Measurements from ENCODE around the gene DCUN1D3.

- no peak for TF ChIP-seq RNF2 (IDR thresholded peaks at IDR 0.05; ENCODE audit: borderline replicate concordance, low read depth)
- no peak for TF ChIP-seq POLR2A (IDR thresholded peaks at IDR 0.05; ENCODE audit: low read length)
- TF ChIP-seq NPAS2 (CRISPR knock-in tag; IDR thresholded peaks at IDR 0.05; ENCODE audit: borderline replicate concordance) = no peak
- no peak for TF ChIP-seq CTCF (IDR thresholded peaks at IDR 0.05)
- no peak for TF ChIP-seq EP300 (IDR thresholded peaks at IDR 0.05)
- TF ChIP-seq RAD21 (conservative IDR thresholded peaks at IDR 0.05 in 1 of 2, IDR thresholded peaks at IDR 0.05 in 1 of 2) = no peak
- TF ChIP-seq CBX2 (IDR thresholded peaks at IDR 0.05; ENCODE audit: borderline replicate concordance, low read depth) = no peak
- no peak for TF ChIP-seq KDM5A (IDR thresholded peaks at IDR 0.05)
- TF ChIP-seq, protein P1, sequence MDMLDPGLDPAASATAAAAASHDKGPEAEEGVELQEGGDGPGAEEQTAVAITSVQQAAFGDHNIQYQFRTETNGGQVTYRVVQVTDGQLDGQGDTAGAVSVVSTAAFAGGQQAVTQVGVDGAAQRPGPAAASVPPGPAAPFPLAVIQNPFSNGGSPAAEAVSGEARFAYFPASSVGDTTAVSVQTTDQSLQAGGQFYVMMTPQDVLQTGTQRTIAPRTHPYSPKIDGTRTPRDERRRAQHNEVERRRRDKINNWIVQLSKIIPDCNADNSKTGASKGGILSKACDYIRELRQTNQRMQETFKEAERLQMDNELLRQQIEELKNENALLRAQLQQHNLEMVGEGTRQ (IDR thresholded peaks at IDR 0.05) = no peak
Measured at GRCh38 chr16:20897253-20897897, 2.8 kb downstream of the DCUN1D3 start.
